HFF-Myc (cell line): ENCODE results near the gene C5orf52.
A peak's percentile ranks its signal among the peaks of the same experiment; 100 is the strongest.
"Not testable (repeated sequence)": the region's sequence is repeated elsewhere in the genome, so short reads cannot be mapped to it uniquely, and the experiment has no call there.

ENCODE experiments used
- DNase-seq: peaks from one replicate; pipeline ENCODE4 v3.0.0-alpha.2; 2011; ENCODE audit warnings: low read depth; ENCODE audit errors: extremely low read depth
- H3K4me3 ChIP-seq: replicated peaks from 2 replicates; pipeline ENCODE4 v1.5.1; 2011; ENCODE audit warnings: low read depth, mild to moderate bottlenecking, control low read depth, low read length
- CTCF ChIP-seq: IDR thresholded peaks from 2 replicates; pipeline ENCODE4 v1.5.1; 2012; ENCODE audit warnings: mild to moderate bottlenecking, low read depth, low read length, control low read depth; ENCODE audit errors: missing control alignments

C5orf52 gene

GRCh38 chr5:157689942-157690689, 18.8 kb downstream of the C5orf52 start:
- no peak for DNase-seq
- TF ChIP-seq CTCF: peak; percentile 17
- H3K4me3 ChIP-seq: no peak overlapping the region

DNA sequence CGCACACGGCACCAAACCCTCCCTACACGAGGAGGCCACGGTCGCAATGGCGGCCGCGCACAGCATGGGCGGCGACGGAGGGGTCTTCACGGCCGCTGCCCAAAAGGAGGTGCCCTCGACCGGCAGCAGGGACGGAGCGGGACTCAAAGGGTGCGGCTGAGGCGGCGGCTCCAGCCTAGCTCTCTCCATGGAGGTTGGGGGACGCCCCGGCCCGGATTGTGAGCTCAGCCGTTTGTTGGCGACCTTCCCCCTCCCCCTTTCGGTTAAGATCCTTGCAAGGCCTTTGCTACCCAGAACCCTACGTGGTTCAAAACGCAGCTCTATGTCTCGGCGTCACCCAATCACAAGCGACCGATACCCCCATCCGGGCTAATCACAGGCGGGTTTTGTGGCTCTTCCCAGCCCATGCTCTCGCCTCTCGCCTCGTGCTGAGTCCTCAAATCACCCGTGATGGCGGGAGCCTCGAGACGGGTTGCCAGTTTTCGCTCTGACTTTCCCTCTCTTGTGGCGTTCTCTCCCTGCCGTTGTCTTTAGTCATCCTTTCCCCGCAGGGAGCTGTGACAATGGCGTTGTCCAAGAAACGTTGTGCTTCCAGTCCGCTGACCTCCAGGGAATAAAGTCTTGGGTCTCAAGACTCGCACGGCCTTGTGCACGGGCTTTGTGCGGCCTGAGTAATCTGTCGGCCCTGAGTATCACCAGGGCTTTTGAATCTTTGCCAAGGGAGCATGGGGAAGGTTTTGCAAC, 19.5 kb downstream of the C5orf52 start:
- DNase-seq: no peak
- TF ChIP-seq CTCF: no peak

GRCh38 chr5:157693816-157694215, 22.5 kb downstream of the C5orf52 start:
- H3K4me3 ChIP-seq, DNase-seq: not testable (repeated sequence)

More for the DNA sequence above, 19.5 kb downstream of the C5orf52 start:
- H3K4me3 ChIP-seq: no peak overlapping the region

GRCh38 chr5:157696154-157696553, 24.8 kb downstream of the C5orf52 start:
- DNase-seq, H3K4me3 ChIP-seq: not testable (repeated sequence)

DNA sequence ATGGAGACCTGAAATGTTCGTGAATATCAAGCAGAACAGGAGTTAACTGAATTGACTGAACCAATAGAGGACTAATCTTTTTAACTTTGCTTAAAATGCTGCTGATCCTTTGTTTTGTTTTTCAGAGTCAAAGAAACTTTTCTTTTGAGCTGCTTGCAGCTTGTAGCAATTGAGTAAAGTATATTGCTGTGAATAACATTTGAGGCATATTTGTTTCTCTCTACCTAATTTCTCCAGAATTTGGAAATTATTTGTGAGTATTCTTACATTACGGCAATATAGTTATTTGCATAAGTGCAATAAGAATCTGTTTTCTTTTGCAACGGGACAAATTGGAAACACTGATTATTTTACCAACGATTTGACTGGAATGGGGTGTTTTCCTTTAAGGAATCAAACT, 27.3 kb downstream of the C5orf52 start:
- H3K4me3 ChIP-seq, DNase-seq: not testable (repeated sequence)

- no peak for TF ChIP-seq CTCF
- DNase-seq: no peak
- H3K4me3 ChIP-seq: no peak overlapping the region
Observed at GRCh38 chr5:157703736-157704135, 32.4 kb downstream of the C5orf52 start.

- H3K4me3 ChIP-seq: no peak overlapping the region
- DNase-seq: no peak
- TF ChIP-seq CTCF: no peak
Observed at GRCh38 chr5:157708866-157709265, 37.5 kb downstream of the C5orf52 start.

GRCh38 chr5:157709346-157709745, 38.0 kb downstream of the C5orf52 start:
- no peak overlapping the region for H3K4me3 ChIP-seq
- TF ChIP-seq CTCF: no peak
- no peak for DNase-seq
